ENCODE results near the gene GALNT14.

GALNT14 gene

DNA sequence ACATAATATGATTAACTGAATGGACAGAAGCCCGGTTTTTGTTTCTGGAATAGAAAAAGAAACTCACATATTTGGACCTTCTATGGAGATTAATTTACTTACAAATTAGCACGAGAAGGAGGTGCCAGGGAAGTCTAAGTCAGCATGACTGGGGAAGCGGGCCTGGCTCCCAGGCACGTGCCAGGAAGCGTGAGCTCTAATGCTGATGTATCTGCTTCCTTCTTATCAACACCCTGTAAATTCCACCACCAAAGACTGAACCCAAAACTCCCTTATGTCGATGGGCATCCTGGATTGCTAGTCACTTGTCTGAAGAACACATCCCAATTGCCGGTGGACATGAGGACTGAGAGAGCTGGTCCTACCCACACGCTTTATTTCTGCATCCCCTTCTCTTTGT, 134.5 kb downstream of the GALNT14 start:
- DNase-seq = no peak

- no peak for DNase-seq
Observed at GRCh38 chr2:31002537-31003150, 135.6 kb downstream of the GALNT14 start.

DNA sequence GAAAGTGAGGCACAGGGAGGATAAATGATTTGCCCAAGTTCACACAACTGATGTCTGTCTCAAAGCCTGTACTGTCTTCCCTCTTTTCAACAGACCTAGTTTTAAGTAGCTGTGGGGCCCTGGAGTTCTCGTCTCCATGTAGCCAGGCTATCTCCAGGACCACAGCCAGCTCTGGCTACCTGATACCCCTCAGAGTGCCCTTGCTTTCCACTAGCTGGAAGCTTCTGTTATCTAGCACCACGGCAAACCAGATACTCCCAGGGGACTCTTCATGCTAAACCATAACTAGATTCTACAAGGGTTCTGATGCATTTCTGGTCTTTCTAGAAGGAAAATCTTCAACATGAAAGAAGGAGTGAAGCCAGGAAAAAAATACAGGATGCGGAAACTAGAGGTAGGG, 137.3 kb downstream of the GALNT14 start:
- no peak for DNase-seq

DNA sequence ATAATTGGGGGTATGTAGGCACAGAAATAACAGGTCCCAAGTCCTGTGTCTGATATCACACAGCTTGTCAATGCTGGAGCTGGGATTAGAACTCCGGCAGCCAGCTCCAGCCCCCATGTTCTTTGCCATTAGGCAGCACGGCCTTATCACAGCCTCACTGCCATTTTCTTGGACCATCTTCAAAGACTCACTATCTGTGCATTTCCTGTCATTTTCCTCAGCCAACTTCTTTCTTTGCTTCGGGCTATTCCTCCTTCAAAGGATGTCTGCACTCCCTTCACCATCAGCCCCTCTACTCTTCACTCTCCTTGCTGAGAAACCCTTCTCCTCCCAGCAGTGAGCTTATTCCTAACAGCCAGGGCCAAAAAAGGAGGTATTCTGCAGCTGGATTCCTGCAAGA, 139.6 kb downstream of the GALNT14 start:
- no peak for DNase-seq

- DNase-seq = no peak
Observed at GRCh38 chr2:30997979-30998378, 140.3 kb downstream of the GALNT14 start.

GRCh38 chr2:30994227-30995056, 143.8 kb downstream of the GALNT14 start:
- DNase-seq = no peak

DNA sequence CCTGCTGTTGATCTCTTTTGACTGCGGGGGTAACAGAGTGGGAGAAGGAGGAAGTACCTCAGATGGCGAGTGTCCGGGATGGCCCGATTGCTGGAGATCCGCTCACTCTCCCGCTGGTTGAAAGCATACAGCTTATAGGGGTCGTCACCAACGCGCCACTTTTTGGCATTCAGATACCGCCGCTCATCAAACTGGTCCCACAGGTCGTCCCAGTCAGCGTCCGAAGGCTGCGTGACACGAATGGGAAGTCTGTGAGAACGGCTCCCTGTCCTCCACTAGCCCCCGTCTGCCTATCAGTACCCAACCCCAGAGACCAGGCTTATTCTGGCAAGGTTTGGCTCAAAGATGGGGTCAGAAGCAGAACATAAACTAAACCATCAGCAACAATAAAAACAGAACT, 145.5 kb downstream of the GALNT14 start:
- DNase-seq = no peak

DNA sequence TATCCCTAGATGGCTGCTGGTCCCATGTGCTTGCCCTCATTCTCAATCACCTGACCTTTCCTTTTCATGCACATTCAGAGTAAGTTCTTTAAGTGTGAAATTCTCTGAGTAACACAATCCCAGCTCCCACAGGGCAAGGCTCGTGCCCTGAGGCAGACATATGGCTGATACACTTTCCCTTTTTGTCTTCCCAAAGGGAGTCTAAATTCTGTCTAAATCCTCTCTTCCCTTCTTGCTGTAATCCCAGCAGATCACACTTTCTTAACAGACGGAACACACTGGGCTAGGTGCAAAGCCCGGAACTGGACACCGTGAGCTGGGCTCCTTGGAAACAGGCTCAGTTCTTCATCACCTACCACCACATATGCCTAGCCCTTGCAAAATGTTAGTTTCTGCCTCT, 147.6 kb downstream of the GALNT14 start:
- no peak for DNase-seq

DNA sequence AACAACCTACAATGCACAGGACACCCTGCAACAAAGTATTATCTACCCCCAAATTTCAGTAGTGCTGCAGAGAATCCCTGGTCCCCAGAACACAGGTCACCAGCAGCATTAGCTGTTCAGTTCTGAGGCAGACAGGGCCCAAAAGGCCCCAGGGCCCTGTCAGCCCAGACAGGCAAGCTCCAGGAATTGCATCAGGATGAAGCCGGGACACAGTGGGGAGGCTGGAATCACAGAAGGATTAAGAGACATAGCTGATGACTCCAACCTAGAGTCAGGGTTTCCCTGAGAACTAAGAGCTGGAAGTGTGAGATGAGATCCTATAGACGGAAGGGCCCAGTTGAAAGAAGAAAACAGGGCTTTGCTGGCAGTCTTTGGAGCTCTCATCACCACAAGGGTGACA, 148.1 kb downstream of the GALNT14 start:
- DNase-seq = no peak

DNA sequence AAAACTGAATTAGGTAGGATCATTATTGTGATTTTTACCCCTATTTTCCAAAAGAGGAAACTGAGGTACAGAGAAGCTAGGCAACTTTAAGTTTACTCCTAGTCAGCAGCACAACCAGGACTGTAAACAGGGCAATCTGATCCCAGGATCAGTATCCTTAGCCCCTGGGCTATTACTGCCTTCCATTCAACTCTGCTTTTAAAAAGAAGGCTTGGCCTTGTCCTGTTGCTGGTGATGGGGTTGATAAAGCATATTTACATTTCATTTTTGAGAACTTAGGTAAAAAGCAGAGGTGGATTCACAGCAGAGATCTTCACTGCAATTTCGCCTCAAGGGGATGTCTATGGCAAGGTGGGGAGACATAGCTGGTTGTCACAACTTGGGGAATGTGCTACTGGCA, 148.5 kb downstream of the GALNT14 start:
- no peak for DNase-seq

DNA sequence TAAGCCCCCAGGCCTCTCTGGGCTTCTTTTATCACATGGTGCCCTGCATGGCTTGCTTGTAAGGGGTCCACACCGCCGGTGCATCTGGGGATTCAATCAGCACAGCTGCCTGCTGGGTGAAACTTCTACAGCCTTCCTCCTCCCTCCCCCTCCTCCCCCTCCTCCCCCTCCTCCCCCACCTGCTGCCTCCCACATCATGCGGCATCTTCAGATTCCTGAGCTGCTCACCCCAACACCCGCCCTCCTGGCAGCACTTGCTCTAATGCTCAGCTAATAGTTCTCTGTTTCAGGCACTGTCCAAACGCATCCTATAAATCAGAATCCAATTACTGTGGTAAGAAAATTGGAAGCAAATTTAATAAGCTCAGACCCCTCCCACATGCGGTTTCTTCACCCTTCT, 150.7 kb downstream of the GALNT14 start:
- no peak for DNase-seq

DNA sequence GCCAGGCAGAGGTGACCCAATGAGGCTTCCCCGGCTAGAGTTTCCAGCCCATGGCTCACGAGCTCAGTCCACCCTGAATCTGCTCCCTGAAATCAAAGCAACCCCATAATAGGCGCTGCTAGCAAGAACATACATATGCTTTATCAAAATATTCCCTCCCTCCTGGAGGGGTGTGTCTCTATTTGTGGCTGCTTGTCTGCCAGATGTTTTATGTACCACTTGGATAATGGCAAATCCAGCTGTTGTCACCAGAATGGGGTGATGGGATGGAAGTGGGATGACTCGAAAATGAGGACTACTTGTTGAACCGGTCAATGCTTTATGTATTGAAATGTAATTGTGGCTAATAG, 152.0 kb downstream of the GALNT14 start:
- DNase-seq = no peak

DNA sequence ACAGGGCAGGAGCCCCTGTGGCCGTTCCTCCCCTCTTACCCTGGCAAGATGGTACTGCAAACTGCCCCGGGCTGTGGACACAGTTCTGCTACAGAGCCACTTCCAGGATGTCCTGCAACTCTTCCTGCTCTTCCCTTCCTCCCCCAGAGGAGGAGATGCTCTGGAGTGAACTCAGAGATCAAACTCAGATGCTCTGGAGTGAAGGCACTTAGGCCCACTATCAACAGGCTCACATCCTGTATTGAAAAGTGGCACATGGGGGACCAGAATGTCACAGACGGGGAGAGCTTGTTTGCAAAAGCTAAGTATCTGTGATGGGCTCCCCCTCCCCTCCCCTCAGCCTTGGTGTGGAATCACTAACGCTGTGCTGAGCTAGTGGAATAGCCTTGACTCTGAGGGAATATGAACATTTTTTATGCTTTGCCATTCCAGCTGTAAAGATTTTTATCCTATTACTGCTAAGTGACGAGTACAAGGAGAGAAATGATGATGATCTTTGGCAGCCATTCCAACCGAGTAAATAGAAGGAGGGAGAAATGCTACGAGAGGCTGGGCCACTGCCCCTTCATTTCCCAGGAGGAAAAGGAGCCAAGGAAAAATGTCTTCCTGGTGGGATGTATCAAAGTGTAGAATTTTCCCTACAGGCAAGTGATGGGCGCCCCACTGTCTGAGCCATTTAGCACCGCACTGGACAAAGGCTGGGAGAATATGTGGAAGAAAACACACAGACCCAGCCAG, 152.6 kb downstream of the GALNT14 start:
- no peak for DNase-seq

GRCh38 chr2:30984148-30984547, 154.1 kb downstream of the GALNT14 start:
- DNase-seq = no peak

DNA sequence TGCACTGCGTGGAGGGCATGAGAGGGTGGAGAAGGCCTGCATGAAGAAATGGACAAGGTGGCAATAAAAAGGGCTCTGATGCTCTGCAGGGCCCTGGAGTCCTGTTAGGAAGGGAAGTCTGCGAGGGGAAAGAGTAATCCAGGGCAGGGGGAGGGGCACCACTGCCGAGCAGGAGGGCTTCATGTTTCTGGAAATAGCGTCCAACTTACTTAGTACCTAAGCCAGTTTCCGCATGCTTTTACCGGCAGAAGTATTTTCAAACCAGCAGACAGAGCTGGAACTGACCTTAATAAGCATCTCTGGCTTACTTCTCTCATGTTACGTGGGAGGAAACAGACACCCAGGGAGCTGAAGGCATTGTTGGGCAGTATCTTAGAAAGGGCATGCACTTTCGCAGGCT, 156.7 kb downstream of the GALNT14 start:
- DNase-seq = no peak

DNA sequence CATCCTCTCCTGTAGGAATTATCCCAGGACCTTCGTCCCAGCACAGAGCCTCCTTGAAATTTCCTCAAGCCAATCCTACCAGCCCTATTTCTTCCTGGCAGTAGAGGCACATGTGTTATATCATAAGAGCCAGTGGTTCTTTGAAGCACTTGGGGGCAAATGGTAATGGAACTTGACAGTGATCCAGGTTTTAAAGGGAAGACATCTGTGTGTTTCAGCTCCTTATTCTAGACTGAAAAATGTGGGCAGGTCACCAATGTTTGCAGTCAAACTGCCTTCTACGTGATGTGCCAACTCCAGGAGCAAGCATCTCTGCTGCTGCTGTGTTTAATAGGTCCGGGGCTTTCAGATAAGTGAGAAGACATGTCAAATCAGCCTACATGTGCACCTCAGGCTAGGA, 157.1 kb downstream of the GALNT14 start:
- DNase-seq = no peak

DNA sequence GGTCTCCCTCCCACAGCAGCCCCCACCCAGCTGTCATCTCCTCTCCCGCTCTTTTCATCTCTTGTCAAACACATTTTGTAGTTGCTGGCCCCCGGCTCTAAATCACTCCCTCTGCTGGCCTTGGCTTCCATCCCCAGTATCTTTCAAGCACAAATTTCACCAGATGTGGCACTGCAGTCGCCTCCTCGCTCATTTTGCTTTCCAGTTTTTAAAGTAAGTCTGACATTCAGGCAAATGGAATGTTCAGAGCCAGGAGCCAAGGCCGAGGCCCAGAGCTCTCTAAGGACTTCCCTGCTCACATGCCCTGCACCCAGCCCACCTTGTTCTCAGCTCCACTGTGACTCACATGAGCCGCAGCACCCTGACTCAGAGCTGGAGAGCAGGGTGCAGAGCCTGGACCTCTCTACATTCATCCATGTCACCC, 158.4 kb downstream of the GALNT14 start:
- DNase-seq = no peak

- no peak for DNase-seq
Observed at GRCh38 chr2:30978854-30979253, 159.4 kb downstream of the GALNT14 start.

GRCh38 chr2:30978044-30978443, 160.2 kb downstream of the GALNT14 start:
- DNase-seq = no peak

- DNase-seq = no peak
Observed at GRCh38 chr2:30975156-30975555, 163.1 kb downstream of the GALNT14 start.

- DNase-seq = no peak
Observed at GRCh38 chr2:30974554-30974953, 163.7 kb downstream of the GALNT14 start.

GRCh38 chr2:30974092-30974491, 164.1 kb downstream of the GALNT14 start:
- no peak for DNase-seq

DNA sequence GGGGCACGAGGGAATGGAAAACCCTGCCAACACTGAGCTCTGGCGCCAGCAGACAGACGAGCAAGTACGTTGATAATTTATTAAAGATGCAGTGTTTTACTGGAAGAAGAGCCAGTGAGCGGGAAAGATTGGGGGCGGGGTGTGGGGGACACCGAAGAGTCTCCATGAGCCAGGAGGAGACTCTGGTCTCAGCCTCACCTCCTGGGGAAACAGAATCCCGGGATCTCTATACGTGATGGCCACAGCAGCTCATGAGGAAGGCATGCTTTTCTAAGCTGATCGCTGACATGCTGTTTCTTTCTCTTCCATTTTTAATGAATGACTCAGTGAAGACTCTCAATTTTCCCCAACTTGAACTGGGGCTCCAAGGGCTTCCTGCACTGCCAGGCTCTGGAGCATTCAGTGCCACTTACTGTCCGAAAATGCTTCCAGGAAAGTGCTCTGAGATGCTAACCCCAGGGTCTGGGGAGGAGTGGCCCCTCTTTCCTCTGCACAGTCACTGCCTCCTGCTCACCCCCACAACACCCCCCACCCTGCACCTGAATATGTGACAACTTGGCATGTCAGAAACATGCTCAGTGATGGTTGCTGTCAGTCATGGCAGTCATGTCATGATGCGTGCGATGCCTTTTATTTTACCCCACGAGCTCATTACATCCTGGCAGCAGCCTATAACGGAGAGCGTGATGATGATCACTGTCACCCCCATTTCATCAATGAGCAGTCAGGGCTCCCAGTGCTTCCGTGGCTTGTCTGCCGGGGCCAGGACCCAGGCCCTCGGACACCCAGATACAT, 166.8 kb downstream of the GALNT14 start:
- DNase-seq = no peak

Measured in hippocampal formation (tissue), 2 donors.